Umbilical cord (tissue), 2 donors: ENCODE results near the gene PSAPL1. TPM values are rescaled to one million over a fixed set of nuclear protein-coding genes. Genes with fewer than 3 reads are reported as not detected.

ENCODE experiments used
- DNase-seq: peaks from one replicate; pipeline ENCODE4 v3.0.0-alpha.2; 2015; ENCODE audit warnings: low spot score
- total RNA-seq: library from RNA; depleted of rRNA; stranded (reverse); fragments of >200 nt; gene quantifications from one replicate; pipeline ENCODE4 v1.2.3, GENCODE V29; 2014; ENCODE audit warnings: low replicate concordance; ENCODE audit not compliant: insufficient read depth

The PSAPL1 gene
- total RNA-seq, 1 donor from 2014 or later = 0.24 TPM

DNA sequence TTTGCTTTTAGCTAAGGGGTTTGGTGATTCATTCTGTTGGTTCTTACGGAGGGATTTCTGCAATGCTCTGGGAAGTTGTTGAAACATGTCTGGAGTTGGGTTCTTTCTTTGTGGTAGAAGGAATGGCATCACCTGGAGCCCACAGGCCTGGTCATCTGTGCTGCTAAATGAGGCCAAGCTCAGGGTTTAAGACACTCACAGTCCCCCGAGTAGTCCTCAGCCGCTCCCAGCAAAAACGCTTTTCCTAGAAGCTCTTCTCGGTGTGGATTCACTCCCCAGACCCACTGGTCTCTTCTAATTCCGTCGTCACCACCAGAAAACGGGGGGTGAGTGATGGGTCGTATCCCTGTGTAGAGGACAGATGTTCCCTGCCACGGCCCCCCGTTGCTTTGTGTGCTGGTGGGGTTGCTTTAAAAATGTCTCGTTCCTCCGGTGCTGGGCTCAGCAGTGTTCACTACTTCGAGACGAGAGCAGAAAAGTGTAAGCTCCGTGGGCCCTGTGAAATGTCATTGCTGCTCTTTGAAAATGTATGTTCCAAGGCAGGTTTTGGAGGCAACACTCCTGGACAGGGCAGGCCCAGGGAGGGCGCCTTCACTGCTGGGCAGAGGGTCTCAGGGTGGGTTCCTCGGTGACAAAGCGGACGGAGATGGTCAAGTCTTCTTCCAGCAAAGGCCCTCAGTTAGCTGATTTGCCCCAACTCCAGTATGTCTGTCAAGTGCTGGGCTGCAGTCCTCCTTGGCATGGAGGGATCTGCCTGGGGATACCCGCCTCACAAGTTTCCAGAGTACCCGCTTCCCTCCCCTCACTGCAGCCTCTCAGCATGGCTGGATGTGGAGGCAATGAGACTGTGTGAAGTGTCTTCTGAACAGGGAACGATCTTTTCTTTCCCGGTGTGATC lies 37.3 kb downstream of the PSAPL1 start:
- no peak for DNase-seq

GRCh38 chr4:7396186-7396910 lies 38.4 kb downstream of the PSAPL1 start:
- no peak for DNase-seq

DNA sequence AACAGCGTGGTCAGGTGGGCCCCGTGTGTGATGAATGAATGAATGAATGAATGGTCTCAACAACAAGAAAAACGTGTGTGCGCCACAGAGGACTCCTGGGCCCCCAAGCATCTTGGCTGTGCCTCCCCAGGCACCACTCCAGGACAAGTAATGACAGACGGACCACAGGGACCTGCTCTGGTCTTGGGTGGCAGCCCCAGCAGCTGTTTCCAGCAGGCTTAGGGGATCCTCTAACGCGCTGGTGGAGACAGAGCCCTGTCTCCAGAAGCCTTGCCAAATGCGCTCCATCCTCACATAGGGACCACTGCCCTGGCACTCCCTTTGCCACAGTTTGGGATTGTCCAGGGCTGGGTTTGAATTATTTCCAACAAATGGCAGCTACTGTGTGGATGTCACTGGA lies 39.1 kb downstream of the PSAPL1 start:
- DNase-seq = no peak

- DNase-seq = no peak
Observed at GRCh38 chr4:7394681-7395451, 39.9 kb downstream of the PSAPL1 start.

DNA sequence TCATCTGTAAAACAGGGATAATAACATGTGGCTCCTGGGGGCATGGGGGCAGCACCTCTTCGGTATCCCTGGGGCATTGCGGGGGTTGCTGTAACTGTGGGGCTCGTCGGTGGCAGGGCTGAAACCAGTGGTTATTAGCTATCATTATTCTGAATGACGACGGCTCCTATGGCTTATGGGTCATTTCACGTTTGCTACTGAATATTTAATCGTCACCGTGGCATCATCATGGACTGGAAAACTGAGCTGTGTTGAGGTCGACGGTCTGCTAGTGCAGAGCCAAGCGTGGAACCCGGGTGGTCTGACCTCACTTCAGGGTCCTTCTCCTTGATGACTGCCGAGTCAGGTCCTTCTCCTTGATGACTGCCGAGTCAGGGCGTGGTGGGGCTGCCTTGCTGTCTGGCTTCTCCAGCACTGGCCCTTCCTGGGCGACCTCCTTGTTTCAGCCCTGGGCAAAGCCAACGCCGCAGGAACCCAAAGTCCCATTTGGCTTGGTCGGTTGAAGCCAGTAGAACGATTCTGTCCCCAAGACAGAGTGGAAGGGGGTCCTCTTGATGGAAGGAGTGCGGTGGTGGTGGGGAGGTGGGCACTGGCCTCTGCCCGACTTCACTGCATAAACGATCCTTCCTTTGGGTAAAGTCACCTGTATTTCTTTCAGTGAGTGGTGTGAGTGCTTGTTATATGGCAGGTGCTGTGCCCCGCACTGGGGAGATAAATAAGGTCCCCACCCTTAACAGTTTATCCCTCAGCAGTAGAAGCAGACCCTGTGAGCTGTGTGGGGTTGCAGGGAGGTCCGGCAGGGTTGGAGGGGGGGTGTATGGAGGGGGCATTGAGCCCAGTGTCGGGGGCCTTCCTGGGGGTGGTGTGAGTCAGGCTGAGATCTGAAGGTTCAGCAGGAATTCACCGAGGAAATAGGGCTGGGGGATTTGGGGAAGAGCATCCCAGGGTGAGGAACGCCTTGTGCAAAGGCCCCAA lies 40.8 kb downstream of the PSAPL1 start:
- DNase-seq = no peak

- peak; percentile 74 for DNase-seq
Observed at GRCh38 chr4:7392438-7393421, 42.0 kb downstream of the PSAPL1 start.

DNA sequence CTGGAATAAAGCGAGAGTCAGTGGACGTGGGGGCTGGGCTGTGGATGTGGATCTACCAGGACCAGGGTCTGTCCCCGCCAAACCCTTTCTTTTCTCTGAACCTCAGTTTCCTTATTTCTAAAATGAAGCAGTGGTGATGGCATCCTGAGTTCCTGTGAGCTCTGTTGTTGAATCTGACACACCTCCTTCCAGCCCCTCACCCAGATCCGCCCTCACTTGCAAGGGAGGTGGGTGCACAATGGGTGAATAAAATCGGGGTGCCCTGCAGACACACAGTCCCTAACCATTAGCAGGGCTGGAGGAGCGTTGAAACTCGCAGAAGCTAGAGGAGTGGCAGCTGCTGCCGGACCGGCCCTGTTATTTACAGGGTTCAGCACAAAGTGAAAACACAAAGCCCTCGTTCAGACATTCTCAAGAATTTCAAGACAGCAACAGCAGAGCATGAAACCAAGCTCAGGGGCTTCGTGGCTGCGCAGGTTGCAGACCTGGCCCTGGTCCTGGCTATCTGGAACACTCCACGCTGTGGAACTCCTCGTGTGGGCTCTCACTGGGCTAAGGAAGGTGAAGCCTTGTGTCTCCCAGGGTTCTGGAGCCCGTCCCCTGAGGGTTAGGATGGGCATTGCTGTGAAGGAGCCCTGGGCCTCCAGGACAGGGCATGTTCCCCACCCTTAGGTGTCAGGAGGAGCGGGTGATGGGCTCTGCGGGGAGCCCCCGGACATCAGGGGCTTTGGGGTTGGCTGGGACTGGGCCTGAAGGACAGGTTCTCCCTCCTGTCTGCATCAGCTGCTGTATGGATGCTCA lies 42.9 kb downstream of the PSAPL1 start:
- DNase-seq = no peak

DNA sequence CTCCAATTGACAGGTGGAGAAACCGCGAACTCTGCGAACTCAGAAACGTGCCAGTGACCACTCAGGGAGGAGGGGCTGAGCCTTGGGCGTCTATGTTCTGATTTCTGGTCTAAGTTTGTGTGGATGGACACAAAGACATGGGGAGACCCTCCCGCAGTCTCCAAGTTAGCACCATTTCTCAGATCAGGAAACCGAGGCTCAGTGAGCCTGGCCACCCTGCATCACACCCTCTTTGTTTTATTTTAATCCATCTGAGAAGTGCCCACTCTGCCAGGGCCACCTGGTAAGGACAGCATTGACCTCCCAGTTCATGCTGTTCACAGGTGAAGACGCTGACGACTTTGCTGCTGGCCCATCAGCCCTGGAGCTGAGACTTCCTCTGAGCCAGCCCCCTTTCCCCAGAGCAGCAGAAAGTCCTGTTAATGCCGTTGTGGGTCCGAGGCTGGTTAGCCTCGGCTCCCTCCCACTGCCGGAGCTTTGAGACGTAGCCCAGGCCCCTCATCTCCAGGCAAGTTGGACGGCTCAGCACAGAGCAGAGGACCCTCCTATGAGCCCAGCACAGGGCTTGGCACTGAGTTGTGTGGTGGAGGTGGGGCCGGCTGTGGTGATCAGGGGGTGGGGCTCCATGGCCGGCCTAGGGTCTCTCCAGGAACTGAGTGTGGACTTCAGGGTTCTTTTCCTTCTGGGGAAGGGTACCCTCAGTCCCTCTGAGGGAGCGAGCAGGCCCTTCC lies 43.7 kb downstream of the PSAPL1 start:
- no peak for DNase-seq

GRCh38 chr4:7390336-7390735 lies 44.4 kb downstream of the PSAPL1 start:
- no peak for DNase-seq

DNA sequence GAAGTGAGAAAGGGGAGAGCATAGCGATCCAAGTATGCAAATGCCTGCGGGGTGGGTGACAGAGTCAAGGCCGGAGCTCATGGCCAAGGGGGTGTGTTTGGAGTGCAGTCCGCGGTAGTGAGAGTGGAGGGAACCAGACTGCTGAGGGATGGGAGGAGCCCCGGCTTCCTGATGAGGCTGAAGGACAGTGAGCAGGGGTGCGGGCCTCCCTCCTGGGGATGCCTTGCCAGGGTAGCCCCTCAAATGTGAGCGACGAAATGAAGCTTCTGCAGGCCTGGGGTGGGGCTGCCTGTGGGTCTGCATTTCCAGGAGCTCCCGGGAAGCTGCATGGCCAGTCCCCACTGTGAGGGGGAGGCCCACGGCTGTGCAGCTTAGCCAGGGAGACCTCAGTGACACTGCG lies 45.0 kb downstream of the PSAPL1 start:
- no peak for DNase-seq

DNA sequence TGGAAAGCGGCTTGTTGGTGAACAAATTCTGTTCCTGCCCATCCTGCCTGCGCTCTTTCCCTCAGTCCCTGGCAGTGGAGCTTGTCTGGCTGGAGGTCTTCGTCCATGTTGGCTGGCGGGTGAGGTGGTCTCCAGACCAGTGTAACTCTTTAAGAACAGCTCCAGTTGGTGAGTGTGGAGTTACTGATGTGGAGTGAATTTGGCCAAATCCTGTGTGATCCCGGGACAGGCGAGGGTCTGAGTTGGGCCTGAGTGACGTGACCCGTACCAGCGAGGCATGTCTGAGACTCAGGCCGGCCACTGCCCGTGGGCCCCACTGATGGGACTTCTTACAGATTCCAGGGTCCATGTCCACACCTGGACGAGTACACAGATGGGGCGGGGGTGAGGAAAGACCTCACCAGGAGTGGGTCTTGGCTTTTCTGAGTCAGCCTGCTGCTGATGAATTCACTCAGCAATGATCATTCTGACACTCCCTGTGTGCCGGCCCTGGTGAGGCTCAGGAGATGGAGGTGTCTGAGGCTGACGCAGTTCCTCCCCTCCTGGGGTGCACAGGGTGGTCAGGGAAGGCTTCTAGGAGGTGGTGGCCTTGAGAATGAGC lies 45.5 kb downstream of the PSAPL1 start:
- DNase-seq = no peak

DNA sequence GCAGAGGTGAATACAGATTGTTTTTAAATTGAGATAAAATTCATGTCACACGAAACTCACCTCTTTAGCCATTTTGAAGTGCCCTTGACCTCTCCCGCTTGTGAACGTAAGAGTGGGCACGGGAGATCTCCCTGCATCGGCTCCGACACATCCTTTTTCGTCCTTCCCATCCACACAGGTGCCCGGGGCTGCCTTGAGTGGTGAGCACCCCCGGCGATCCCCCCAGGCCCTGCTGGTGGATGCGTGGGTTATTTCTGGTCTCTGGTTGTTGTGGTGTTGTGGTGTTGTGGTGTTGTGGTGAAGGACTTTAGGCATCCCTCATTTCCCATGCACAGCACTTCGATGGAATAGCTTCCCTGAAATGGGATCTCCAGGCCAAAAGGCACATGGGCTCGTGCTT lies 46.1 kb downstream of the PSAPL1 start:
- DNase-seq = no peak

- DNase-seq = no peak
Observed at GRCh38 chr4:7387925-7388324, 46.8 kb downstream of the PSAPL1 start.

DNA sequence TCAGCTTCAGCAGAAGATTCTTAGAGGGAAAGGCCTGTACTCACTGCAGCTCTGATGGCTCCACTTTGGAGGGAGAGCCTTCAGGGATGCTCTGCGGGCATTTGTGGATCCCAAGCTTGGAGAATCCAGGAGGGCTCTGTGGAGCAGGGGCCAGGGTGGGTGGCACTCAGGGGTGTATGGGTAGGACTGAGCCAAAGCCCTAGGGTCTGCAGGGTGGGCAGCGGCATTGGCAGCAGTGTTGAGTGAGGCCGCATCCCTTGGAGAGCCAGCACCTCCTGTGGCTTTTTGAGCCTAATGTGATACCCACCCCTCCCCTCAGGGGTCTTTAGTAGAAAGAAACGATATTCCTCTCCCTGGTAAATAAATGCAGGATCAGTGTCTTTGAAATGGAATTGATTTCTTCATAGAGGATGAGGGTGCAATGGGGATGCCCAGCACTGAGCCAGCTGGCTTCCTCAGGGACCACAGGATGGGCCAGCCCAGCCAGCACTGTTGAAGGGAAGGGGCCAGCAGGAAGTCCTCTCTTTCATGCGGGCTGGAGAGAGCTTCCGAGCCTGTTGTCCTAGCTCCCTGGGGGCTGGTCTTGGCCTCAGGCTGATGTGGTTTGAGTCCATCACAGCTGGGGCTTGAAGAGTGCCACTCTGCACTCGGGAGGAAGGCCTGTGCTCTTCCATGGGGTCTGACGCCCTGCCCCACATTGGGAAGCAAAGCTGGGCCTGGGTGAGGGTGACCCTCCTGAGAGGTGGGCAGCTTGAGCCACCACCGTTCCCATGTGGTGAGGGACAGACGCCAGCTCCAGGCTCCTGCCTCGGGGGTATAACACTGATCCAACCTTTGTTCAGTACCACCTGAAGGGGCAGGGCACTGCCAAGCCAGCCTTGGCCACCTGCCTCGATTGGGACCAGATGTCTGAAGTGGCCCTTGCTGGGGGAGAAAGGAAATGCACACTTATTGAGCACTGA lies 49.5 kb downstream of the PSAPL1 start:
- no peak for DNase-seq

DNA sequence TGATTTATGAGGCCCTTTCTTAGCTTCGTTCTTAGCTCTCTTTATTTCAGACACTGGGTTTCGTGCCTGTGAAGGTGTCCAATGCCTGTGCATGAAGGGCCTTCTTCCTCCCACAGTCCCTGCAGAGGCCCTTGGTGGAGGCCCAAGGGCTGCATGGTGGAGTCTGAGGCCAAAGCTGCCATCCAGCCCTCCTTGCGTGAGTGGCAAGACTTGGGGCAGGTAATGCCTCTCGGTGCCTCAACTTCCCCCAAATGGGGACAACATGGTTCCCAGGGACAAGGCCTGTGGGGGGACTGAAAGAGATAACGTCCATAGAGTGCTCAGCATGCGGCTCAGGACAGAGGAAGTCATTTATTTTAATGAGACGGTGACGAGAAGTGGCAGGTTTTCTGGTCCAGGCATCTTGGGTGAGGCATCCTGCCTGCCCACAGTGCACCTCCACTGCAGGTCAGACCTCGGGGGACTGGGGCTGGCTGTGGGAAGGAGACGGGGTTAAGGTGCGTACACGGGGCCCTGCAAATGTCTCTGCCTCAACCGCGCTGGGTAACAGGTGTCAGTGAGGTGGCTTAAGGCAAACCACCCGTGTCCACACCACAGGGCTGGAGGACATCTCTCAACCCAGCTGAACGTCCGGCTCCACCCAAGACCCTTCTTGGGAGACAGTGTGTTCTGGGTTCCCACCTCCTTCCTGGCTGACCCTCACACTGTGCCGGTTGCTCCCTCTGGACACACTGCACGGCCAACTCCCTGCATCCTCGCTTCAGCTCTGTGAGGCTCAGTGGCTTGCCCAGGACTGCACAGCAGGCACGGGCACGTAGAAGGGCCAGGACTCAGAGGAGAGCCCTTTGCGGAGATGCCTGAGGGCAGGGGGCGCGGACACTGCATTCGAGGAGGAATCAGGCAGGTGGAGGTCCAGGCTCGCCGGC lies 50.5 kb downstream of the PSAPL1 start:
- no peak for DNase-seq
